KOPT-K1 (cell line): ENCODE data around the gene ARHGDIG.

Source experiments
- H3K27ac ChIP-seq: fragments of 200-600 bp; sonication (generic); 2 replicates; pipeline ENCODE4 v1.5.1; 2016; ENCODE audit warnings: antibody characterized with exemption, mild to moderate bottlenecking, low read depth, low read length; ENCODE audit not compliant: poor library complexity, severe bottlenecking
- H3K36me3 ChIP-seq: fragments of 200-600 bp; sonication (generic); 2 replicates; pipeline ENCODE4 v1.5.1; 2017; ENCODE audit warnings: antibody characterized with exemption, mild to moderate bottlenecking, low read length, moderate library complexity; ENCODE audit not compliant: insufficient read depth
- H3K9me3 ChIP-seq: fragments of 200-600 bp; sonication (generic); 2 replicates; pipeline ENCODE4 v1.5.1; 2017; ENCODE audit warnings: antibody characterized with exemption, low read length, mild to moderate bottlenecking; ENCODE audit not compliant: insufficient read depth, poor library complexity, severe bottlenecking

The ARHGDIG gene

GRCh38 chr16:282491-282890 lies 2.1 kb downstream of the ARHGDIG start:
- no peaks in the 10 kb centered on the region for H3K9me3 ChIP-seq
- H3K27ac ChIP-seq: no peak overlapping the region
- H3K36me3 ChIP-seq: peaks cover 7% of the 10 kb centered on the region

DNA sequence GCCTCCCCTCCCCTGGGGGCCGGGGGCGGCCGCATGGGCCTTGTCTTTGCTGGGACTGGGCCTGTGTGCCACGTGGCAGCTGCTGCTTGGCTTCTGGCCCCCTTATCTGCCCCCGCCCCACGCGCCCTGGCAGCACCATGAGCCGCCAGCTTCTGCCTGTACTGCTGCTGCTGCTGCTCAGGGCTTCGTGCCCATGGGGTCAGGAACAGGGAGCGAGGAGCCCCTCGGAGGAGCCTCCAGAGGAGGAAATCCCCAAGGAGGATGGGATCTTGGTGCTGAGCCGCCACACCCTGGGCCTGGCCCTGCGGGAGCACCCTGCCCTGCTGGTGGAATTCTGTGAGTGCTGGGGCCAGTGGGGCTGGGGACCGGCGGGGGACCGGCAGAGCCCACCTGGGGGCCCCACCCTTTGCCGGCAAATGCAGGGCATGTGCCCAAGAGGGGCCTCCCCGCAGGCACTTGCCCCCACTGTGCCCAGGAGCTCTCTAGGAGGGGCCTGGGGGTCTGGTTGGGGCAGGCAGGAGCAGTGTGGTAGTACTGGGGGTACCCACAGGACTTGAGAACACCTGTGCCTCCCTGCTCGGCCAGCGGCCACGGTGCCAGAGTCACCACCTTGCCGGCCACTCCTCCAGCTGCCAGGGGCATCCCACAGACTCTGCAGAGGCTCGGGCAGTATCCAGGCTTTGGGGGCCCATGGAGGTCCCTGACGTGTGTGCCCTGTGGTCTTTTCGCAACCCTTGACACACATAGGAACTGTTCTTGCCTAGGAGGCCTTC lies 2.8 kb downstream of the ARHGDIG start, which contains the start of gene PDIA2:
Gene PDIA2 (plus strand): TSS at position 132 of the 773 bp plus-strand sequence. CDS start 6 bp downstream, at position 138.
- peaks cover 14% of the 10 kb centered on the region for H3K36me3 ChIP-seq
- H3K27ac ChIP-seq: no peak within 1 kb of the TSS
- no peaks in the 10 kb centered on the region for H3K9me3 ChIP-seq

GRCh38 chr16:284204-285120 lies 4.1 kb downstream of the ARHGDIG start:
- Histone ChIP-seq H3K27ac (no peak overlapping the region), H3K9me3 (no peaks in the 10 kb centered on the region), H3K36me3 (peaks cover 27% of the 10 kb centered on the region)

- no peaks in the 10 kb centered on the region for H3K9me3 ChIP-seq
- H3K36me3 ChIP-seq: peaks cover 36% of the 10 kb centered on the region
- no peak overlapping the region for H3K27ac ChIP-seq
Observed at GRCh38 chr16:285146-286055, 5.0 kb downstream of the ARHGDIG start.

DNA sequence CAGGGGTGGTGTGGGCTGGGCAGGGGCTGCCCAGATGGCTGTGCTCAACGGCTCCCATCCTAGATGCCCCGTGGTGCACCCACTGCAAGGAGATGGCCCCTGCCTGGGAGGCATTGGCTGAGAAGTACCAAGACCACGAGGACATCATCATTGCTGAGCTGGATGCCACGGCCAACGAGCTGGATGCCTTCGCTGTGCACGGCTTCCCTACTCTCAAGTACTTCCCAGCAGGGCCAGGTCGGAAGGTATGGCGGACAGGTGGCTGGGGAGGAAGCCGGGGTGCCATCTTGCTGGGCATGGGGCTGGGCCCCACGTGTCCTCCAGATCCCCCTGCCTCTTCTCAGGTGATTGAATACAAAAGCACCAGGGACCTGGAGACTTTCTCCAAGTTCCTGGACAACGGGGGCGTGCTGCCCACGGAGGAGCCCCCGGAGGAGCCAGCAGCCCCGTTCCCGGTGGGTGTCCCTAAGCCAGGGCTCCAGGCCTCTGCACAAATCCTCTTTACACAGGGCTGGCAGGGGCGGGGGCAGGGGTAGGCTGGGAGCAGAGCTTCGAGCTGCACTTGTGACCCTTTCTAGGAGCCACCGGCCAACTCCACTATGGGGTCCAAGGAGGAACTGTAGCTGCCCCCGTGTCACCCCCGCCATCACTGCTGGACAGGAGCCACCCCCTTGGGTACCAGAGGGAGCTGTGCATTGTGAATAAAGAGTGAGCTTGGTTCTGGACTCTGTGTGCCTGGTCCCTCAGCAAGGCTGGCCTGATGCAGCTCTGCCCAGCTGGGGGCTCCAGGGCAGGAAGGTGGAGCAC lies 6.3 kb downstream of the ARHGDIG start:
- H3K36me3 ChIP-seq: peaks cover 49% of the 10 kb centered on the region
- no peaks in the 10 kb centered on the region for H3K9me3 ChIP-seq
- H3K27ac ChIP-seq: no peak overlapping the region

- H3K36me3 ChIP-seq: peaks cover 56% of the 10 kb centered on the region
Observed at GRCh38 chr16:287298-287811, 7.0 kb downstream of the ARHGDIG start.

GRCh38 chr16:287981-288920 lies 7.9 kb downstream of the ARHGDIG start:
- Histone ChIP-seq H3K9me3 (no peaks in the 10 kb centered on the region), H3K36me3 (peaks cover 65% of the 10 kb centered on the region), H3K27ac (no peak overlapping the region)

More at GRCh38 chr16:287298-287811, 7.0 kb downstream of the ARHGDIG start:
- Histone ChIP-seq H3K9me3 (no peaks in the 10 kb centered on the region), H3K27ac (no peak overlapping the region)

DNA sequence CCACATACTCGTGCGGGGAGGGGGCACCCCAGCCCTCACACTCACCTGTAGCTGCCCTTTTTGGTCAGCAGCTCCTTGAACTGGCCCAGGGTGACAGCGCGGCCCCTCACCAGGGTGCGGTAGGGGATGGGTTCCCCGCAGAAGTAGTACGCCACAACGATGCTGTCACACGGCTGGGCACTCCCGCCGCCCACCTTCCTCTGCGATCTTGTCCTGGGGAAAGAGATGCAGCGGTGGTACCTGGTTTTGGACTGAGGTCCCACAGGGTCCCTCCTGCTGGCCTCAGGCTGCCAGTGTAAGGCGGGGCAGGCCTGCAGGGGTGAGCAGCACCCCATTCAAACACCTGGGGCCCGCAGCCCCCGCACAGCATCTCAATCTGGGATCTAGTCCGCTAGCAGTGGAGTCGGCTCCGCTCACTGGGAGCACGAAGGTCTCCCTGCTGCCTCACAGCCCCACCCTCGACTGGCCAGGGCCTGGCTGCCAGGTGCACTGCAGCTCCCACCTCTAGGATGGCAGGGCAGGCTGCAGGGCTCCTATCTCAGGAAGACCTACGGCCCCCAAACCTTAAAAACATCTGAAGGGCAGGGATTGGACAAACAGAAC lies 9.1 kb downstream of the ARHGDIG start:
- Histone ChIP-seq H3K27ac (no peak overlapping the region), H3K9me3 (no peaks in the 10 kb centered on the region), H3K36me3 (peaks cover 67% of the 10 kb centered on the region)

DNA sequence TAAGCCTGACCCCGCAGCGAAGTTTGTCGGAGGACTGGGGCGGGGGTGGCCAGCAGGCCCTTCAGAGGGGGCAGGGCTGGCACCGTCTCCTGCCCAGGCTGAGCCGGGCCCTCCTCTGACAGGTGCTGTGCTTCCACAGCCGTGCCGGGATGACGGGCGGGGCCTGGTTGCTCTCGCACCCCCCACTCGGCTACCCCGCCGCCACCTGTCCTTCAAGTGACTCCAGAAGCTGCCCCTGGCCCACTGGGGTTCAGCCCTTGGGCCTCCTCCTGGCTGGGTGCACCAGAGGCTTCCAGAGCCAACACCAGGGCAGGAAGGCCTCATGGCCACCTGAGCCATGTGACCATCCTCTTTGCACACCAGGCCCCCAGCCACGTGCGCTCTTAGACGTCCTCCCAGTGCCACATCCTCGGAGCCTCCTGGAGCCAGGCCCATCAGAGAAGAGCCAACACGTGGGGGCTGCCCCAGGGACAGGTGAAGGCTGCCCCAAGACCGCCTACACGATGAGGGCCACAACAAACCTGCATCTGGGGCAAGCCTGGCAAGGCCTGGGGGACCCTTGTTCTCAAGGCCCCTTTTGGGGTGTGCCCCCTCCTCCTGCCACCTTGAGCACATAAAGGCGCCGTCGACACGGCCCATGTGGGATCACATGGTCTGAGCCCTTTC lies 9.8 kb downstream of the ARHGDIG start:
- H3K27ac ChIP-seq: no peak overlapping the region
- peaks cover 67% of the 10 kb centered on the region for H3K36me3 ChIP-seq
- no peaks in the 10 kb centered on the region for H3K9me3 ChIP-seq

GRCh38 chr16:290681-291405 lies 10.5 kb downstream of the ARHGDIG start:
- no peaks in the 10 kb centered on the region for H3K9me3 ChIP-seq
- peaks cover 67% of the 10 kb centered on the region for H3K36me3 ChIP-seq
- H3K27ac ChIP-seq: no peak overlapping the region

DNA sequence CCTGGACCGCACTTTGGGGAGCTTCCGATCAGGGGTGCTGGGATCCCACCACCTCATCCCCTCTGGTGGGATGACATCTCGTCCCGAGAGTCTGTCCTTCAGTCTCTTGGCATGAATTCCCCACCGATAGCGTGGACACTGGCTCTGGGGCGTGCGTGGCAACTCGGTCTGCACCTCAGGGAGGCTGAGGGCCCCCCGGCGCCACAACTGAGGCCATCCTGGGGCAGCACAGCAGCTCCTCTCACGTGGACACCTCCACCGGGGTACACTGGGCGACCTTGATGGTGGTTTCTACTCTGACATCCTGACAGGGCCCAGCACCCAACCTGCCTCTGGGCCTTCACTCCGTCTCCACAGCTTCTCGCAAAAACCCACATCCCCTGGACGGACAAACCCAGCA lies 11.1 kb downstream of the ARHGDIG start:
- Histone ChIP-seq H3K27ac (no peak overlapping the region), H3K9me3 (no peaks in the 10 kb centered on the region), H3K36me3 (peaks cover 67% of the 10 kb centered on the region)
